ENCODE measurements around the gene STKLD1. TPM values are rescaled to one million over a fixed set of nuclear protein-coding genes. Genes with fewer than 3 reads are reported as not detected.

Gene STKLD1
- total RNA-seq, 1 donor from 2014 or later: 0.64 TPM

DNA sequence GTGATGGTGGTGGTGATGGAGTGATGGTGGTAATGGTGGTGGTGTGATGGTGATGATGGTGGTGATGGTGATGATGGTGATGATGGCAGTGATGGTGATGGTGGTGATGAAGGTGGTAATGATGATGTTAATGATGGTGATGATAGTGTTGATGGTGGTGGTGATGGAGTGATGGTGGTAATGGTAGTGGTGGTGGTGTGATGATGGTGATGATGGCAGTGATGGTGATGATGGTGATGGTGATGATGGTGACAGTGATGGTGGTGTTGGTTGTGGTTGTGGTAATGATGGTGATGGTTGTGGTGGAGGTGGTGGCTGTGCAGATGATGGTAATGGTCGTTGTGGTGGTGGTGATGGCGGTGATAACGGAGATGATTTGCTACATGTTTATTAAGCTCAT lies 7.3 kb downstream of the STKLD1 start:
- no peak overlapping the region for H3K4me3 Mint-ChIP-seq (ENCODE audit: unreplicated experiment)
- H3K27me3 Mint-ChIP-seq (ENCODE audit: unreplicated experiment): peaks cover 2% of the 10 kb centered on the region
- no peak overlapping the region for H3K27ac Mint-ChIP-seq (ENCODE audit: unreplicated experiment)
- H3K9me3 Mint-ChIP-seq (ENCODE audit: unreplicated experiment): no peaks in the 10 kb centered on the region
- H3K4me1 Mint-ChIP-seq (ENCODE audit: unreplicated experiment): peaks cover 5% of the 10 kb centered on the region
- DNase-seq (ENCODE audit: low spot score): no peak
- no peaks in the 10 kb centered on the region for H3K36me3 Mint-ChIP-seq (ENCODE audit: low read depth, unreplicated experiment)
- no peak for TF ChIP-seq CTCF (IDR thresholded peaks at IDR 0.05; ENCODE audit: unreplicated experiment)

- Mint-ChIP-seq H3K4me3 (ENCODE audit: unreplicated experiment) (no peak overlapping the region), H3K27ac (ENCODE audit: unreplicated experiment) (no peak overlapping the region), H3K4me1 (ENCODE audit: unreplicated experiment) (no peaks in the 10 kb centered on the region), H3K36me3 (ENCODE audit: low read depth, unreplicated experiment) (no peaks in the 10 kb centered on the region), H3K27me3 (ENCODE audit: unreplicated experiment) (peaks cover 2% of the 10 kb centered on the region), H3K9me3 (ENCODE audit: unreplicated experiment) (no peaks in the 10 kb centered on the region)
- DNase-seq (ENCODE audit: low spot score): no peak
- TF ChIP-seq CTCF (IDR thresholded peaks at IDR 0.05; ENCODE audit: unreplicated experiment): no peak
These were observed 8.7 kb downstream of the STKLD1 start for GRCh38 chr9:133384736-133385321.

GRCh38 chr9:133385452-133385851 lies 9.3 kb downstream of the STKLD1 start:
- Mint-ChIP-seq H3K4me3 (ENCODE audit: unreplicated experiment) (no peak overlapping the region), H3K27me3 (ENCODE audit: unreplicated experiment) (peaks cover 2% of the 10 kb centered on the region), H3K4me1 (ENCODE audit: unreplicated experiment) (no peaks in the 10 kb centered on the region), H3K9me3 (ENCODE audit: unreplicated experiment) (no peaks in the 10 kb centered on the region), H3K36me3 (ENCODE audit: low read depth, unreplicated experiment) (no peaks in the 10 kb centered on the region), H3K27ac (ENCODE audit: unreplicated experiment) (no peak overlapping the region)
- no peak for TF ChIP-seq CTCF (IDR thresholded peaks at IDR 0.05; ENCODE audit: unreplicated experiment)
- DNase-seq (ENCODE audit: low spot score): no peak

- Mint-ChIP-seq H3K4me3 (ENCODE audit: unreplicated experiment) (no peak overlapping the region), H3K9me3 (ENCODE audit: unreplicated experiment) (no peaks in the 10 kb centered on the region), H3K27ac (ENCODE audit: unreplicated experiment) (no peak overlapping the region), H3K4me1 (ENCODE audit: unreplicated experiment) (no peaks in the 10 kb centered on the region), H3K27me3 (ENCODE audit: unreplicated experiment) (peaks cover 2% of the 10 kb centered on the region), H3K36me3 (ENCODE audit: low read depth, unreplicated experiment) (no peaks in the 10 kb centered on the region)
- no peak for DNase-seq (ENCODE audit: low spot score)
- TF ChIP-seq CTCF (IDR thresholded peaks at IDR 0.05; ENCODE audit: unreplicated experiment): no peak
These were observed 10.2 kb downstream of the STKLD1 start for GRCh38 chr9:133386338-133386737.

DNA sequence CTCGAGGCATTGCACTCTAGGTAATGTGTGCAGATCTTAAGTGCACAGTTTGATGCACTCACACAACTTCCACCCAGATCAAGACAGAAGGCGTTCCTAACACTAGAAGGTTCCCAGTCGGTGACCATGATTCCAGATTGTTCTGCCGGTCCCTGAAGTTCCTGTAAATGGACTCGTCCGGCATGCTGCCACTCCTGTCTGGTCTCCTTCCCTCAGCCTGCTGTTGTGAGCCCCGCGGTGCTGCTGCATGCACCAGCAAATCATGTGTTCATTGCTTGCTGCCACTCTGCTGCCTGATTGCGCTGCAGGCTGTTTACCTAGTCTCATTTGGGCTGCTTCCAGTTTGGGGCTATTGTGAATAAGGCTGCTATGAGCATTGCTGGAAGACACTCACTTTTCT lies 11.5 kb downstream of the STKLD1 start:
- H3K36me3 Mint-ChIP-seq (ENCODE audit: low read depth, unreplicated experiment): no peaks in the 10 kb centered on the region
- no peak overlapping the region for H3K4me3 Mint-ChIP-seq (ENCODE audit: unreplicated experiment)
- H3K27me3 Mint-ChIP-seq (ENCODE audit: unreplicated experiment): peaks cover 2% of the 10 kb centered on the region
- H3K4me1 Mint-ChIP-seq (ENCODE audit: unreplicated experiment): no peaks in the 10 kb centered on the region
- H3K27ac Mint-ChIP-seq (ENCODE audit: unreplicated experiment): no peak overlapping the region
- TF ChIP-seq CTCF (IDR thresholded peaks at IDR 0.05; ENCODE audit: unreplicated experiment): no peak
- no peak for DNase-seq (ENCODE audit: low spot score)
- H3K9me3 Mint-ChIP-seq (ENCODE audit: unreplicated experiment): no peaks in the 10 kb centered on the region

Data from endothelial cell (in vitro differentiated cells).